Cardiac septum (tissue), 1 donor: ENCODE measurements around the gene NT5C. TPM values are rescaled to one million over a fixed set of nuclear protein-coding genes. Genes with fewer than 3 reads are reported as not detected.
"Not testable (repeated sequence)": the region's sequence is repeated elsewhere in the genome, so short reads cannot be mapped to it uniquely, and the experiment has no call there.

Experiments
- DNase-seq: peaks from one replicate; pipeline ENCODE4 v3.0.0-alpha.2; 2020; ENCODE audit warnings: low spot score
- intact Hi-C: fragments of 100-400 bp; cut with DNase I; formaldehyde crosslinking; loops from one replicate; pipeline ENCODE4 v1.14.0; 2022
- total RNA-seq: library from RNA; stranded (reverse); fragmentation: NEBNext Ultra II Directional; extraction: Animal tissue kit (Norgen Biotek cat#: 25700); gene quantifications from one replicate; pipeline ENCODE4 v1.2.1, GENCODE V29; 2021
- donor health status: DM: no; HTN: no; CAD: no.

The NT5C gene
- total RNA-seq, 1 donor from 2014 or later, result 27.7 TPM

GRCh38 chr17:75147878-75148546 lies 16.5 kb upstream of the NT5C start:
- intact Hi-C loops, result no loop called here
- DNase-seq, result no peak

GRCh38 chr17:75146592-75146991 lies 15.1 kb upstream of the NT5C start:
- intact Hi-C loops, result no loop called here
- DNase-seq, result no peak

- intact Hi-C loops, result no loop called here
- DNase-seq, result no peak
Observed at GRCh38 chr17:75144816-75145512, 13.4 kb upstream of the NT5C start.

- no peak for DNase-seq
- intact Hi-C loops, result no loop called here
Observed at GRCh38 chr17:75142236-75142971, 10.9 kb upstream of the NT5C start.

GRCh38 chr17:75138519-75138918 lies 7.0 kb upstream of the NT5C start:
- intact Hi-C loops, result no loop called here

GRCh38 chr17:75137762-75138161 lies 6.2 kb upstream of the NT5C start:
- intact Hi-C loops, DNase-seq: not testable (repeated sequence)

More at GRCh38 chr17:75138519-75138918, 7.0 kb upstream of the NT5C start:
- no peak for DNase-seq

- DNase-seq, result no peak
- intact Hi-C loops, result no loop called here
Observed at GRCh38 chr17:75135946-75136345, 4.4 kb upstream of the NT5C start.

GRCh38 chr17:75135452-75135851 lies 3.9 kb upstream of the NT5C start:
- DNase-seq, result no peak
- intact Hi-C loops, result no loop called here

- DNase-seq, intact Hi-C loops: not testable (repeated sequence)
Observed at GRCh38 chr17:75133607-75134347, 2.2 kb upstream of the NT5C start.

- intact Hi-C loops, result no loop called here
- no peak for DNase-seq
Observed at GRCh38 chr17:75133001-75133400, 1.5 kb upstream of the NT5C start.

- intact Hi-C loops, DNase-seq: not testable (repeated sequence)
Observed at GRCh38 chr17:75132018-75133000, 767 bp upstream of the NT5C start.

GRCh38 chr17:75130632-75131277 lies 787 bp downstream of the NT5C start:
- intact Hi-C loops, result loop anchor here (2.0 kb wide), 1 partner anchor 70 kb away; no protein-coding TSS in a partner anchor
- DNase-seq, result no peak

- no peak for DNase-seq
Observed at GRCh38 chr17:75130059-75130631, 1.4 kb downstream of the NT5C start.

GRCh38 chr17:75129576-75129975 lies 2.0 kb downstream of the NT5C start:
- intact Hi-C loops, result no loop called here
- no peak for DNase-seq

More at GRCh38 chr17:75130059-75130631, 1.4 kb downstream of the NT5C start:
- intact Hi-C loops, result loop anchor here (2.0 kb wide), 1 partner anchor 69 kb away; no protein-coding TSS in a partner anchor

- intact Hi-C loops, result no loop called here
- no peak for DNase-seq
Observed at GRCh38 chr17:75128694-75129505, 2.6 kb downstream of the NT5C start.

- DNase-seq, intact Hi-C loops: not testable (repeated sequence)
Observed at GRCh38 chr17:75127936-75128335, 3.6 kb downstream of the NT5C start.

- intact Hi-C loops, result no loop called here
- no peak for DNase-seq
Observed at GRCh38 chr17:75126954-75127353, 4.6 kb downstream of the NT5C start.
